Urinary bladder (tissue), 4 donors: Measurements from ENCODE around the gene SLC6A7. TPM values are rescaled to one million over a fixed set of nuclear protein-coding genes. Genes with fewer than 3 reads are reported as not detected.
"Not testable (repeated sequence)": the region's sequence is repeated elsewhere in the genome, so short reads cannot be mapped to it uniquely, and the experiment has no call there.

ENCODE experiments used
- DNase-seq: peaks from one replicate; pipeline ENCODE4 v3.0.0-alpha.2; 2015; ENCODE audit errors: extremely low spot score
- H3K27ac ChIP-seq: one replicate; pipeline ENCODE4 v1.5.1; 2013; ENCODE audit warnings: low read depth, mild to moderate bottlenecking, moderate library complexity
- H3K36me3 ChIP-seq: one replicate; pipeline ENCODE4 v1.6.1; 2013; ENCODE audit warnings: mild to moderate bottlenecking, moderate library complexity; ENCODE audit not compliant: insufficient read depth
- H3K4me1 ChIP-seq: one replicate; pipeline ENCODE4 v1.6.1; 2013; ENCODE audit warnings: mild to moderate bottlenecking, moderate library complexity; ENCODE audit not compliant: insufficient read depth
- H3K4me3 ChIP-seq: one replicate; pipeline ENCODE4 v1.5.1; 2013; ENCODE audit warnings: low read depth, low read length
- WGBS: extraction: QIAGEN DNeasy Blood & Tissue Kit; methylation state at CpG from one replicate; pipeline ENCODE4 v1.1.7; 2013; 5-methylcytosine and 5-hydroxymethylcytosine counted together
- polyA plus RNA-seq: library from polyadenylated mRNA; stranded (reverse); fragments of 200-250 nt; gene quantifications from one replicate; pipeline ENCODE4 v1.2.3, GENCODE V29; 2013
- total RNA-seq: library from RNA; depleted of rRNA; stranded (reverse); fragments of >200 nt; gene quantifications from one replicate; pipeline ENCODE4 v1.2.3, GENCODE V29; 2014
- donor health status: healthy with polysubstance abuse.
- donor health status: healthy.

SLC6A7 gene
- total and polyA plus RNA-seq, 2 donors, result 0.01 TPM; not detected in 1

DNA sequence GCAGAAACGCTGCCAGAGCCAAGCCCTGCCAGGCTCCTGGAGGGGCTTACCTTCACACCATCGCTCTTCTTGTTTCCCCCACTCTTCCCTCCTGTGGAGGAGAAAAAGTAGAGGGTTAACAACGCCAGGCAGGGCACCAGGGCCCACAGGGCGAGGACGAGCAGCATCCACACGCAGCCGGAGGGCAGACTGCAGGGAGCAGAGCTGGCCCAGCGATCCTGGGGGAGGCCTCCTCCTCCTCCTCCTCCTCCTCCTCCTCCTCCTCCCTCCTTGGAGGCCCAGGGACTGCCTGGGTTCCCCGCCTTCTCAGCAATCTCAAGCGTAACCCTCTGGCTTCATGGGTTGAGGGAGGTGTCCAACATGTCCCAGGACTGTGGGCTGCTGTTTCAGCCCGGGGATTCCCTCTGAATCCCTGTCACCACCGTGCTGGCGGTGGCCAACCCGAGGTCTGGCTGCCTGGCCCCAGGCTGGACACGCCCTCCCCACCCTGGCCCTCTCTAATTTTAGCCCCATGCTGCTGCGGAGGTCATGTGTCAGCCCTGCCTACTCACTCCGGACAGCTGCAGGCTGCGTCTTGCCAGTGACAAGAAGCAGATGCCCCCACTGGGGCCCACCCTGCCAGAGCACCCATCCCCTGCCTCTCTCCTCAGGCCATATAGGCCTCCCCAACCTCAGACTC is 55.4 kb downstream of the SLC6A7 start:
- Histone ChIP-seq H3K4me3 (no peak overlapping the region), H3K36me3 (no peaks in the 10 kb centered on the region), H3K4me1 (no peaks in the 10 kb centered on the region), H3K27ac (no peak overlapping the region)
- DNase-seq, result no peak
- WGBS, result 38% methylated on average over 17 of the region's 18 CpGs

GRCh38 chr5:150245808-150246207 is 55.9 kb downstream of the SLC6A7 start:
- no peak for DNase-seq
- no peaks in the 10 kb centered on the region for H3K36me3 ChIP-seq
- H3K4me1 ChIP-seq, result no peaks in the 10 kb centered on the region
- no peak overlapping the region for H3K27ac ChIP-seq
- H3K4me3 ChIP-seq, result no peak overlapping the region
- WGBS, result 66% methylated on average over 3 of the region's 3 CpGs

GRCh38 chr5:150246429-150246828 is 56.6 kb downstream of the SLC6A7 start:
- WGBS, result 88% methylated on average over 5 of the region's 5 CpGs
- no peak overlapping the region for H3K4me3 ChIP-seq
- H3K27ac ChIP-seq, result no peak overlapping the region
- no peak for DNase-seq
- H3K4me1 ChIP-seq, result no peaks in the 10 kb centered on the region
- no peaks in the 10 kb centered on the region for H3K36me3 ChIP-seq

GRCh38 chr5:150246835-150247234 is 57.0 kb downstream of the SLC6A7 start:
- H3K27ac ChIP-seq, result no peak overlapping the region
- H3K4me3 ChIP-seq, result no peak overlapping the region
- DNase-seq, result no peak
- no peaks in the 10 kb centered on the region for H3K4me1 ChIP-seq
- no peaks in the 10 kb centered on the region for H3K36me3 ChIP-seq
- WGBS, result 80% methylated on average over 5 of the region's 5 CpGs

- Histone ChIP-seq H3K4me1 (no peaks in the 10 kb centered on the region), H3K4me3 (no peak overlapping the region), H3K36me3 (no peaks in the 10 kb centered on the region), H3K27ac (no peak overlapping the region)
- no peak for DNase-seq
- WGBS, result 95% methylated on average over 9 of the region's 9 CpGs
Measured at GRCh38 chr5:150247726-150248125, 57.9 kb downstream of the SLC6A7 start.

GRCh38 chr5:150248493-150248892 is 58.6 kb downstream of the SLC6A7 start:
- DNase-seq, H3K4me1 ChIP-seq, H3K36me3 ChIP-seq, H3K27ac ChIP-seq, H3K4me3 ChIP-seq: not testable (repeated sequence)
- WGBS, result 91% methylated on average over 6 of the region's 6 CpGs

GRCh38 chr5:150248946-150249345 is 59.1 kb downstream of the SLC6A7 start:
- no peak for DNase-seq
- no peaks in the 10 kb centered on the region for H3K4me1 ChIP-seq
- H3K4me3 ChIP-seq, result no peak overlapping the region
- 98% methylated on average over 3 of the region's 3 CpGs for WGBS
- H3K27ac ChIP-seq, result no peak overlapping the region
- H3K36me3 ChIP-seq, result no peaks in the 10 kb centered on the region

- no peaks in the 10 kb centered on the region for H3K4me1 ChIP-seq
- 89% methylated on average over 5 of the region's 5 CpGs for WGBS
- H3K27ac ChIP-seq, result no peak overlapping the region
- H3K36me3 ChIP-seq, result no peaks in the 10 kb centered on the region
- H3K4me3 ChIP-seq, result no peak overlapping the region
- no peak for DNase-seq
Measured at GRCh38 chr5:150249744-150250143, 59.9 kb downstream of the SLC6A7 start.

- Histone ChIP-seq H3K4me3 (no peak overlapping the region), H3K27ac (no peak overlapping the region), H3K4me1 (no peaks in the 10 kb centered on the region), H3K36me3 (no peaks in the 10 kb centered on the region)
- 96% methylated on average over 7 of the region's 7 CpGs for WGBS
- no peak for DNase-seq
Measured at GRCh38 chr5:150251504-150251903, 61.6 kb downstream of the SLC6A7 start.

- Histone ChIP-seq H3K36me3 (no peaks in the 10 kb centered on the region), H3K4me1 (no peaks in the 10 kb centered on the region), H3K27ac (no peak overlapping the region), H3K4me3 (no peak overlapping the region)
- 91% methylated on average over 6 of the region's 6 CpGs for WGBS
- no peak for DNase-seq
Measured at GRCh38 chr5:150252489-150252888, 62.6 kb downstream of the SLC6A7 start.

DNA sequence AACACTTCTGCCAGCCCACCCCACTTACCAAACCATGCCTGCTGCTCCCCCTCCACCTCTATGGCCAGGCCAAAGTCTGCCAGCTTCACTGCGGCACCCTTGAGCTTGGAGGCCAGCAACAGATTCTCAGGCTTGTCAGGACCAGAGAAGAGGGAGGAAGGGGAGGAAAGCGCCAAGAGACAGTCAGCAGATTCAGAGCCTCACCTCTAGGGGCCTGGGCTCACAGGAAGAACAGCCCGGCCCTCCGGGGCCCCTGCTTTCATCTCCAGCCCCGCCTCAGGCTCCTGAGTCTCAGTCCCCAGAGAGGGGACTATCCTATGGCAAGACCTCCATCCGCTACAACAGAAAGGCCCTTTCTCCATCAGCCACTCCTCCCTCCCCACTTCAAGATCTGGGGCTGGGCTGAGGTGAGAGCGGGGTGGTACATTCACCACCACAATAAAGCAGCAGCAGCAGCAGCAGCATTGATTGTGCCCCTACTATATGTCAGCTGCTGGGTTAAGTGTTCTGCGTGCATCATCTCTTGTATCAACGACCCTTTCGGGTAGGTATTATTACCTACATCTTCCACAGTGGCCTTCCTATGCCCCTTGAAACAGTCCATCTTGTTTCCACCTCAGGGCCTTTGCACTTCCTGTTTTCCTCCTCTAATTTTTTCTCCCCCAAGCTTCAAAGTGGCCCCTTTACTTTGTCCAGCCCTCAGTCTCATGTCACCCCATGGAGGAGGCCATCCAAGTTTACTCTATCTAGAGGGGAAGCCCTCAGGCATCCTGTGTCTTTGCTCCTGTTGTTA is 63.8 kb downstream of the SLC6A7 start:
- H3K4me3 ChIP-seq, result no peak overlapping the region
- H3K27ac ChIP-seq, result no peak overlapping the region
- H3K4me1 ChIP-seq, result no peaks in the 10 kb centered on the region
- DNase-seq, result no peak
- WGBS, result 93% methylated on average over 10 of the region's 10 CpGs
- H3K36me3 ChIP-seq, result no peaks in the 10 kb centered on the region

DNA sequence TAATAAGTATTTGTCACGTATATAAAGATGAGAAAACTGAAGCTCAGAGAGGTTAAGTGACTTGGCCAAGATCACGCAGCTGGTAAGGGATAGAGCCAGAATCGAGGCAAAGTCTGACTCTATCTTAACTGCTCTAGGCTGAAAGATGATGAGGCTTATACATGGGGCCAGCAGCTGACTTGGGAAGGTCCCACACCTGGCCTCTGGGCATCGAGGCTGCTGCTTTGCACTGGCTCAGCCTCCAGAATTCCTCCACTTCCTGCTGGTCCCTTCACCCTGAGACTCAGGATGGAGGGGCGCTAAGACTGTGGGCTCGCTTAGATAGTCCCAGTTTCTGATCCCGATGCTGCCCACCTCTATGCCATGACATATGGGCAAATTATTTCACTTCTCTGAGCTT is 64.5 kb downstream of the SLC6A7 start:
- H3K36me3 ChIP-seq, result no peaks in the 10 kb centered on the region
- H3K4me1 ChIP-seq, result no peaks in the 10 kb centered on the region
- no peak overlapping the region for H3K4me3 ChIP-seq
- no peak for DNase-seq
- 75% methylated on average over 7 of the region's 7 CpGs for WGBS
- no peak overlapping the region for H3K27ac ChIP-seq

GRCh38 chr5:150254774-150255173 is 64.9 kb downstream of the SLC6A7 start:
- no peaks in the 10 kb centered on the region for H3K4me1 ChIP-seq
- DNase-seq, result no peak
- 74% methylated on average over 4 of the region's 4 CpGs for WGBS

GRCh38 chr5:150255659-150256409 is 66.0 kb downstream of the SLC6A7 start:
- no peak overlapping the region for H3K4me3 ChIP-seq
- 77% methylated on average over 6 of the region's 6 CpGs for WGBS
- no peak for DNase-seq
- H3K36me3 ChIP-seq, result no peaks in the 10 kb centered on the region
- no peaks in the 10 kb centered on the region for H3K4me1 ChIP-seq
- H3K27ac ChIP-seq, result no peak overlapping the region

More at GRCh38 chr5:150254774-150255173, 64.9 kb downstream of the SLC6A7 start:
- Histone ChIP-seq H3K4me3 (no peak overlapping the region), H3K36me3 (no peaks in the 10 kb centered on the region), H3K27ac (no peak overlapping the region)
